Erythroblast (primary cell): ENCODE results near the gene ARHGEF1.

Source experiments
- GATA1 ChIP-seq: IDR thresholded peaks from 2 replicates; pipeline ENCODE4 v1.6.1; 2011; ENCODE audit warnings: low read depth, mild to moderate bottlenecking, control low read depth, low read length, moderate library complexity
- POLR2A ChIP-seq: IDR thresholded peaks from 2 replicates; pipeline ENCODE4 v1.6.1; 2011; ENCODE audit warnings: mild to moderate bottlenecking, low read length

DNA sequence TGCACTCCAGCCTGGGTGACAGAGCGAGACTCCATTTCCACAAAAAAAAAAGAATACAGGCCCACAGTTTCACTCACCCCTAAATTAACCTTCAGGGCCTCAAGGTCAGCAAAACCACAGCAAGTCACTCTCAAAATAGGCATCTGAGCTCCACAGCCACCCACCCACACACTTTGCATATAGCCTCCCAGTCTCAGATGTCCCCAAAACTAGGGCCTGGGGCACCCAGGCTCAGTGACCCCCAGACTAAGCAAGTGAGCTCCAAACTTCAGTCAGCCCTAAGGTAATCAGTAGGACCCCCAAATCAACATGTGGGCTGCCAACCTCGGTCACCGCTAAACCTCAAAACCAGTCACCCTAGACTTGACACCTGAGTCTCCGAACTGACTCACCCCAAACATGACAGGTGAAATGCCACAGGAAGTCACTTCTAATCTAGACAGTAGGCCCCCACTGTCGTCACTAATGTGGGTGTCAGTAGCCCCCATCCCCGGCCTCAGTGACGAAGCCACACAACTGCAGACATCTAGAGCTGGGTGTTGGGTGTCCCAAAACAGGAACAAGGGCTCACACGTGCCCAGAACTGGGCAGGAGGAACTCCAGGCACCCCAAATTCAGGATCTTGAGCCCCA is 62.3 kb downstream of the ARHGEF1 start:
- TF ChIP-seq POLR2A = no peak
- TF ChIP-seq GATA1 = no peak
